Suprapubic skin (tissue), 4 donors: Measurements from ENCODE around the gene SEMA5A. TPM values are rescaled to one million over a fixed set of nuclear protein-coding genes. Genes with fewer than 3 reads are reported as not detected.
A peak's percentile ranks its signal among the peaks of the same experiment; 100 is the strongest.
"Not testable (repeated sequence)": the region's sequence is repeated elsewhere in the genome, so short reads cannot be mapped to it uniquely, and the experiment has no call there.

Experiments
- DNase-seq, 2 donors: peaks; one replicate each; pipeline ENCODE4 v3.0.0-alpha.2; 2019; ENCODE audit warnings: low spot score in 2 of 2
- H3K27ac ChIP-seq: fragments of 200-600 bp; sonication (generic); one replicate; pipeline ENCODE4 v1.5.1; 2019
- H3K27me3 ChIP-seq: fragments of 200-600 bp; sonication (generic); one replicate; pipeline ENCODE4 v1.5.1; 2019
- H3K36me3 ChIP-seq: fragments of 200-600 bp; sonication (generic); one replicate; pipeline ENCODE4 v1.5.1; 2019
- H3K4me1 ChIP-seq: fragments of 200-600 bp; sonication (generic); one replicate; pipeline ENCODE4 v1.5.1; 2019
- H3K4me3 ChIP-seq: fragments of 200-600 bp; sonication (generic); one replicate; pipeline ENCODE4 v1.5.1; 2019; ENCODE audit warnings: mild to moderate bottlenecking
- H3K9me3 ChIP-seq: fragments of 200-600 bp; sonication (generic); one replicate; pipeline ENCODE4 v1.5.1; 2019
- CTCF ChIP-seq, 2 donors: fragments of 200-600 bp in 1 of 2; fragments of 450-650 bp in 1 of 2; sonication (generic) in 1 of 2; IDR thresholded peaks; one replicate each; pipeline ENCODE4 v1.5.1; 2016 to 2019; ENCODE audit warnings: antibody characterized with exemption in 2 of 2, mild to moderate bottlenecking in 1 of 2, moderate library complexity in 1 of 2
- EP300 ChIP-seq: sonication (generic); formaldehyde crosslinking; IDR thresholded peaks from one replicate; pipeline ENCODE4 v1.6.1; 2017; ENCODE audit warnings: antibody characterized with exemption
- POLR2A ChIP-seq, 2 donors: fragments of 450-650 bp; IDR thresholded peaks; one replicate each; pipeline ENCODE4 v1.6.1; 2017; ENCODE audit warnings: antibody characterized with exemption in 2 of 2, mild to moderate bottlenecking in 2 of 2, moderate library complexity in 2 of 2
- POLR2AphosphoS5 ChIP-seq, 3 donors: sonication (generic); formaldehyde crosslinking; IDR thresholded peaks; one replicate each; pipeline ENCODE4 v1.6.1; 2017; ENCODE audit warnings: antibody characterized with exemption in 3 of 3
- WGBS: methylation state at CpG from one replicate; pipeline ENCODE4 v1.1.5; 2018; 5-methylcytosine and 5-hydroxymethylcytosine counted together
- total RNA-seq, 4 donors: library from RNA; depleted of rRNA; stranded (reverse); fragments of >200 nt; gene quantifications; one replicate each; pipeline ENCODE4 v1.1.0, GENCODE V29; 2016

The SEMA5A gene
- total RNA-seq, 4 donors from 2014 or later, result 14.5 to 31.7 (median 23.4) TPM

GRCh38 chr5:9358961-9359685 is 186.8 kb downstream of the SEMA5A start:
- TF ChIP-seq POLR2AphosphoS5 (IDR thresholded peaks at IDR 0.05) (no peak), CTCF (IDR thresholded peaks at IDR 0.05) (no peak), POLR2A (IDR thresholded peaks at IDR 0.05) (no peak), EP300 (no peak)
- no peaks in the 10 kb centered on the region for H3K27me3 ChIP-seq
- no peak for DNase-seq
- H3K27ac ChIP-seq, result no peak overlapping the region
- 90% methylated on average over 2 of the region's 2 CpGs for WGBS
- no peaks in the 10 kb centered on the region for H3K36me3 ChIP-seq
- no peaks in the 10 kb centered on the region for H3K9me3 ChIP-seq
- H3K4me1 ChIP-seq, result peaks cover 5% of the 10 kb centered on the region
- H3K4me3 ChIP-seq, result no peak overlapping the region

GRCh38 chr5:9356351-9356825 is 189.5 kb downstream of the SEMA5A start:
- DNase-seq, result no peak
- 53% methylated on average over 5 of the region's 5 CpGs for WGBS
- no peak overlapping the region for H3K27ac ChIP-seq
- H3K27me3 ChIP-seq, result no peaks in the 10 kb centered on the region
- H3K9me3 ChIP-seq, result no peaks in the 10 kb centered on the region
- H3K36me3 ChIP-seq, result no peaks in the 10 kb centered on the region
- H3K4me3 ChIP-seq, result no peak overlapping the region
- no peak for TF ChIP-seq POLR2A (IDR thresholded peaks at IDR 0.05)
- TF ChIP-seq CTCF (IDR thresholded peaks at IDR 0.05), result no peak
- TF ChIP-seq EP300, result no peak
- no peak for TF ChIP-seq POLR2AphosphoS5 (IDR thresholded peaks at IDR 0.05)
- H3K4me1 ChIP-seq, result peaks cover 5% of the 10 kb centered on the region

- DNase-seq, result no peak
- TF ChIP-seq EP300 (no peak), CTCF (IDR thresholded peaks at IDR 0.05) (no peak), POLR2A (IDR thresholded peaks at IDR 0.05) (no peak), POLR2AphosphoS5 (IDR thresholded peaks at IDR 0.05) (no peak)
- Histone ChIP-seq H3K36me3 (no peaks in the 10 kb centered on the region), H3K4me3 (no peak overlapping the region), H3K27me3 (no peaks in the 10 kb centered on the region), H3K27ac (peak overlapping the region; percentile 39), H3K4me1 (peaks cover 8% of the 10 kb centered on the region), H3K9me3 (no peaks in the 10 kb centered on the region)
- 58% methylated on average over 7 of the region's 7 CpGs for WGBS
Measured at GRCh38 chr5:9354336-9355081, 191.4 kb downstream of the SEMA5A start.

GRCh38 chr5:9353048-9353447 is 192.8 kb downstream of the SEMA5A start:
- not testable (repeated sequence) for H3K36me3 ChIP-seq, H3K27me3 ChIP-seq, DNase-seq, H3K4me3 ChIP-seq, H3K27ac ChIP-seq, H3K9me3 ChIP-seq
- peaks cover 18% of the 10 kb centered on the region for H3K4me1 ChIP-seq

GRCh38 chr5:9351546-9351945 is 194.3 kb downstream of the SEMA5A start:
- no peak overlapping the region for H3K4me3 ChIP-seq
- H3K36me3 ChIP-seq, result no peaks in the 10 kb centered on the region
- TF ChIP-seq POLR2A (IDR thresholded peaks at IDR 0.05) (no peak), POLR2AphosphoS5 (IDR thresholded peaks at IDR 0.05) (peak in 2 of 3 donors; percentile 74 to 85)
- H3K27ac ChIP-seq, result peak overlapping the region; percentile 58
- no peaks in the 10 kb centered on the region for H3K27me3 ChIP-seq
- H3K4me1 ChIP-seq, result peaks cover 23% of the 10 kb centered on the region
- no peaks in the 10 kb centered on the region for H3K9me3 ChIP-seq
- WGBS, result 69% methylated on average over 2 of the region's 2 CpGs
- no peak for DNase-seq

GRCh38 chr5:9350301-9350797 is 195.5 kb downstream of the SEMA5A start:
- H3K36me3 ChIP-seq, result no peaks in the 10 kb centered on the region
- no peak for TF ChIP-seq POLR2A (IDR thresholded peaks at IDR 0.05)
- peak in 1 of 3 donors; percentile 33 for TF ChIP-seq POLR2AphosphoS5 (IDR thresholded peaks at IDR 0.05)
- peak overlapping the region; percentile 58 for H3K27ac ChIP-seq
- H3K4me1 ChIP-seq, result peaks cover 23% of the 10 kb centered on the region
- H3K4me3 ChIP-seq, result no peak overlapping the region
- no peak for DNase-seq
- no peaks in the 10 kb centered on the region for H3K27me3 ChIP-seq
- no peaks in the 10 kb centered on the region for H3K9me3 ChIP-seq
- 48% methylated on average over 4 of the region's 4 CpGs for WGBS
